A673 (cell line): ENCODE measurements around the gene BOD1L1. TPM values are rescaled to one million over a fixed set of nuclear protein-coding genes. Genes with fewer than 3 reads are reported as not detected.

Source experiments
- BruUV-seq: library from RNA; stranded (reverse); fragments of 400-500 nt; replicated peaks from 2 replicates; lab custom pipeline; 2021; lab: Mats Ljungman, UMichigan
- CTCF ChIA-PET: fragments of 300-600 bp; sonication (Branson Sonifier 250); formaldehyde crosslinking; loops from one replicate; lab custom pipeline; 2022; ENCODE audit warnings: antibody characterized with exemption; lab: Charles Lee
- POLR2A ChIA-PET: fragments of 300-600 bp; sonication (Branson Sonifier 250); formaldehyde crosslinking; loops from one replicate; lab custom pipeline; 2022; ENCODE audit warnings: antibody characterized with exemption; ENCODE audit not compliant: low non-redundant PET; lab: Charles Lee
- DNase-seq: peaks from one replicate; pipeline ENCODE4 v3.0.0-alpha.2; 2015; ENCODE audit warnings: low spot score
- H3K27ac ChIP-seq: fragments of 200-600 bp; sonication (generic); 2 replicates; pipeline ENCODE4 v1.5.1; 2016; ENCODE audit warnings: mixed run types, low read depth, mild to moderate bottlenecking, mixed read lengths, antibody characterized with exemption, low read length; ENCODE audit not compliant: poor library complexity, severe bottlenecking
- H3K27me3 ChIP-seq: fragments of 200-600 bp; sonication (generic); replicated peaks from 2 replicates; pipeline ENCODE4 v1.6.1; 2017; ENCODE audit warnings: mixed run types, low read depth, mild to moderate bottlenecking, mixed read lengths, antibody characterized with exemption, low read length; ENCODE audit not compliant: insufficient read depth, poor library complexity
- H3K36me3 ChIP-seq: fragments of 200-600 bp; sonication (generic); 2 replicates; pipeline ENCODE4 v1.6.1; 2016; ENCODE audit warnings: mixed run types, mild to moderate bottlenecking, mixed read lengths, antibody characterized with exemption, low read length; ENCODE audit not compliant: insufficient read depth, poor library complexity, severe bottlenecking
- H3K4me1 ChIP-seq: fragments of 200-600 bp; sonication (generic); 2 replicates; pipeline ENCODE4 v1.6.1; 2017; ENCODE audit warnings: mixed run types, mild to moderate bottlenecking, mixed read lengths, antibody characterized with exemption, low read length; ENCODE audit not compliant: insufficient read depth, poor library complexity, severe bottlenecking
- H3K4me3 ChIP-seq: fragments of 200-600 bp; sonication (generic); 2 replicates; pipeline ENCODE4 v1.5.1; 2016; ENCODE audit warnings: low read depth, mixed run types, mild to moderate bottlenecking, mixed read lengths, low read length; ENCODE audit not compliant: poor library complexity, severe bottlenecking
- H3K9me3 ChIP-seq: fragments of 200-600 bp; sonication (generic); 2 replicates; pipeline ENCODE4 v1.6.1; 2016; ENCODE audit warnings: mixed run types, low read depth, mild to moderate bottlenecking, mixed read lengths, antibody characterized with exemption, low read length; ENCODE audit not compliant: poor library complexity, severe bottlenecking
- CTCF ChIP-seq: fragments of 300-800, 200-600 bp; sonication (generic); conservative IDR thresholded peaks from 2 replicates; pipeline ENCODE4 v1.5.1; 2017; ENCODE audit warnings: low read depth, mild to moderate bottlenecking, antibody characterized with exemption, low read length, moderate library complexity, mixed read lengths
- EZH2 ChIP-seq: fragments of 200-600 bp; sonication (generic); IDR thresholded peaks from 2 replicates; pipeline ENCODE4 v1.6.1; 2017; ENCODE audit warnings: borderline replicate concordance, low read depth, mild to moderate bottlenecking, mixed read lengths, antibody characterized with exemption, low read length; ENCODE audit not compliant: poor library complexity, severe bottlenecking
- intact Hi-C: fragments of 100-400 bp; cut with micrococcal nuclease; formaldehyde crosslinking; loops from one replicate; pipeline ENCODE4 v1.10.0; 2022; ENCODE audit not compliant: unreplicated experiment
- total RNA-seq: library from RNA; stranded (reverse); gene quantifications from 2 replicates; pipeline ENCODE4 v1.2.3, GENCODE V29; 2021

BOD1L1 gene
- total RNA-seq, 1 experiment from 2014 or later: 44.8 TPM

GRCh38 chr4:13527192-13527980, 100.1 kb downstream of the BOD1L1 start:
- DNase-seq: no peak
- POLR2A ChIA-PET: no interaction called here
- no peaks in the 10 kb centered on the region for H3K27me3 ChIP-seq
- BruUV-seq: no TSS peak
- CTCF ChIA-PET: no interaction called here
- no peak overlapping the region for H3K27ac ChIP-seq
- no peak for TF ChIP-seq CTCF
- TF ChIP-seq EZH2: no peak
- H3K4me3 ChIP-seq: no peak overlapping the region
- H3K4me1 ChIP-seq: peaks cover 7% of the 10 kb centered on the region
- intact Hi-C loops: no loop called here
- no peaks in the 10 kb centered on the region for H3K36me3 ChIP-seq
- H3K9me3 ChIP-seq: no peaks in the 10 kb centered on the region

- peaks cover 7% of the 10 kb centered on the region for H3K4me1 ChIP-seq
- TF ChIP-seq CTCF (no peak), EZH2 (no peak)
- H3K4me3 ChIP-seq: no peak overlapping the region
- BruUV-seq: no TSS peak
- CTCF ChIA-PET: no interaction called here
- no peaks in the 10 kb centered on the region for H3K9me3 ChIP-seq
- no peaks in the 10 kb centered on the region for H3K27me3 ChIP-seq
- H3K27ac ChIP-seq: no peak overlapping the region
- POLR2A ChIA-PET: no interaction called here
- intact Hi-C loops: no loop called here
- no peak for DNase-seq
- H3K36me3 ChIP-seq: no peaks in the 10 kb centered on the region
Observed at GRCh38 chr4:13526658-13527057, 100.9 kb downstream of the BOD1L1 start.

- Histone ChIP-seq H3K36me3 (no peaks in the 10 kb centered on the region), H3K27me3 (no peaks in the 10 kb centered on the region), H3K4me1 (peaks cover 7% of the 10 kb centered on the region), H3K4me3 (no peak overlapping the region), H3K9me3 (no peaks in the 10 kb centered on the region), H3K27ac (no peak overlapping the region)
- TF ChIP-seq EZH2: no peak
- no peak for TF ChIP-seq CTCF
- ChIA-PET CTCF (no interaction called here), POLR2A (no interaction called here)
- intact Hi-C loops: no loop called here
- BruUV-seq: no TSS peak
- no peak for DNase-seq
Observed at GRCh38 chr4:13525606-13526281, 101.8 kb downstream of the BOD1L1 start.
